Effector CD8-positive, alpha-beta T cell (primary cell): ENCODE results near the gene ERC1.

Source experiments
- DNase-seq: peaks from one replicate; lab custom pipeline; 2025; lab: John Stamatoyannopoulos, UW

The ERC1 gene

DNA sequence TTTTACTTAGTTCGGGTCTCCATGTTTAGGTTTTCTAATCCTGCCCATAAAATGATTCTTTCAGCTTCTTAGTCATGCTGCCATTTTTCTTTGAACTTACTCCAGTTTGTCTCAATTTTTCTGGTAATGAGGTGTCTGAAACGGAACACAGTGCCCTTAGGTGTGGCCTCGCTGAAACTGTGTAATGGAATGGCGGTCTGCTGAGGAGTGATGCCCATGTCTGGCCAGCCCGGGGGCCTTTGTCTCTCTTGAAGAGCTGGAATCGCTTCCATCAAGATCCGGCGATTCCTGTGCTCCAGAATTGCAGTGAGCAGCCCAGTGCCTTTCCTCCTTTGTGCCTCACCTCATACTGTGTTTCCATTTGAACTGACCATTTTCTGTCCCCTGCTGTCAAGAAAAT lies 490.9 kb downstream of the ERC1 start:
- DNase-seq, result no peak

DNA sequence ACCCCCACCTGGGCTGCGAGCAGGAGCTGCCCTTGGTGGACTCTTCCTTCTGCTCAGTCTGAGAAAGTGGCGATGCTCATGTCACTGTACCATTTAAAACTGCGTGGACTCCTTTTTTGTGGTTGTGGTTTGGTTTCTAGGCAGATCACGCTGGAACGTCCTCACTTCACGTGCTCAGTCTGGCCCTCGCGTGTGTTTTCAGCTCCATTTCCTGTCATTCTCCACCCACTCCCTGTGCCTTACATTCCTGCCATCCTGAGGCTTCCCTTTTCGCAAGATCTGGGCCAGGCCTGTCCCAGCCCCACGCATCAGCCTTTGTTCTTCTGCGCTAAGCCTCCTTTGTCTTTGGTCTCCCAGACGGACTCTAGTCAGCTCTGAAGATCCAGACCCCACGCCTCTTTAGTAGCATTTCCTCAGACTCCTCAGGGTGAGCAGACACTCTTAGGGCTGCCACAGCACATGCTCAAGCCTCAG lies 497.9 kb downstream of the ERC1 start:
- DNase-seq, result no peak

GRCh38 chr12:1491983-1492697 lies 501.1 kb downstream of the ERC1 start:
- no peak for DNase-seq

DNA sequence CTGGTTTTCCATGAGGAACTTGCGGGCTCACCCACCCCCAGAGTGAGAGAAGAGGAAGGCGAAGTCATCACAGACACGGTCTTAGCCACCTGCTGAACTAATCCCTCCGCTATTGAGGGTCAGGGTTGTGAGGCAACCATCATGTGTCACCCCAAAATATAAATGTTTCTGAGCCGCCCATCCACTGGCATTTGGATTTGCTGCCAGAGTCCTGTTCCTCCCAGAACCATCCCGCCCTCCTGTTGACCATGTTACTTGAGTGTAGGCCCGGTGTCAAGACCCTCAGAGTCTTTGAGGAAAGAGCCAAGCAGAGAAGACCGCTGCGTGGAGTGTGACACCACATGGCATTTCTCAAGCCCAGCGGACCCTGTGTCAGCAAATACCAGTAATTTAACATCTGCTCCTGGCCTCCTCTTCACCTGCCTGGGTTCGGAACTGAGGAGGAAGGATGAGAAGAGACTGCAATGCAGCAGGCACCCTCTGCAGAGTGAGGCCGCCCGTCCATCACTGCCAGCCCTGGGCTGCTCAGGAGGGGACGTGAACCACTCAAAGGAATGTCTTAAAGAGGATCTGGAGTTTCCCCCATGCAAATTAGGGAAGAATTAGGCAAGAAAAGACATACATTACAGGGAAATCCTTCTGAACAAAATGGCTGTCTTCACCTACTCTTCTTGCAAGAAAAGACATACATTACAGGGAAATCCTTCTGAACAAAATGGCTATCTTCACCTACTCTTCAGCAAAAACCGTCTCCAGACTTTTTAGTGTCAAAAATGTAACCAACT lies 502.9 kb downstream of the ERC1 start:
- DNase-seq, result no peak

DNA sequence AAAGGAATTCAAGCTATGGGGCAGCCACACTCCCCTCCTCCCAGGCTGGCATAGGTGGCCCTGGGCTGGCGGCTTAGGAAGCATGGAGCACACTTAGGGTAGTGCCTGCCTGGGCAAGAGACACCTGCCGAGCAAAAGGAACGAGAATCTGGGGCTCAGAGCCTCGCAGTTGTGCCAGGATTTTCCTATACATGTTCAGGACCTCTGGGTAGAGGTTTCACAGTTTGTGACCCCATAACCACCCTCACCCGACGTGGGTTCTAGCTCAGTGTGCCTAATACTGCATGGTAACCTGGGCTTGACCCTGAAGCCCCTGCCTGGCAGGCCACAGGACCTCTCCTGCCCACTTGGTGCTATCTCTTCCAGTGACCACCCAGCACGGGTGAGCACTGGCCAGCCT lies 503.8 kb downstream of the ERC1 start:
- DNase-seq, result no peak

- DNase-seq, result no peak
Observed at GRCh38 chr12:1496162-1496900, 505.3 kb downstream of the ERC1 start.

DNA sequence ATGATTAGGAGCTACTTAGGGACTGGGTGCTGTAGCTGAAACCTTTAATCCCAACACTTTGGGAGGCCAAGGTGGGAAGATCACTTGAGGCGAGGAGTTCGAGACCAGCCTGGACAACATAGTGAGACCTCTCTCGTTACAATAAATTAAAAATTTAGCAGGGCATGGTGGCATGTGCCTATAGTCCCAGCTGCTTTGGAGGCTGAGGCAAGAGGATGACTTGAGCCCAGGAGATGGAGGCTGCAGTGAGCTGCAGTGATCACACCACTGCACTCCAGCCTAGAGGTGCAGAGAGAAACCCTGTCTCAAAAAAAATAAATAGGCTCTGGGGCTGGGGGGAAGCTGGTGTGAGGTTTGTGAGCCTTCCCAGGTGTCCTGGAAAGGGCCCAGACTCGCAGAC lies 506.1 kb downstream of the ERC1 start:
- DNase-seq, result no peak

DNA sequence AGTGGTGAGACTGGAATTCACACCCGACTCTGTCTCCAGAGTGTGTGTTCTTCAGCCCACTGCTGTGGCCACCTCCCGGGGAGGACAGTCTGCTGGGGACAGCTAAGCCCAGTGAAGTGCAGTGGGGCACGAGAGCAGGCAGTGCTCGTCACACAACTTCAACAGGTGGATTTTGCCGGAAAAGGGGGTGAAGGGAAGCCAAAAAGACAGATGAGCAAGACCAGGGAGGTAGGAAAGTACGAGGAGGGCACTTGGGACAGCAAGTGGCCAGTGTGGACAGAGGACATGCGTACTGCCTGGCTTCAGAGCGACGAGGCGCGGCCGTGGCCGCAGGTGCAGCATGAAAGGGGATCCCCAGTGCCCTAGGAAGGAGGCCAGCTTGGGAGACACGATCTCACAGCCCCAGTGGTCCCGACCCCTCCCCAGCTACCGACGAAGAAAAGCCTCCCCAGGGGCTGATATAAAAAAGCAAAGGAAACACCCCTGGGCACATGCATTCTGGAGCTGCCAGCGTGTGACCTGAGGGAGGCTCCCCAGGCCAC lies 507.2 kb downstream of the ERC1 start:
- no peak for DNase-seq

- DNase-seq, result no peak
Observed at GRCh38 chr12:1499351-1499750, 508.3 kb downstream of the ERC1 start.

DNA sequence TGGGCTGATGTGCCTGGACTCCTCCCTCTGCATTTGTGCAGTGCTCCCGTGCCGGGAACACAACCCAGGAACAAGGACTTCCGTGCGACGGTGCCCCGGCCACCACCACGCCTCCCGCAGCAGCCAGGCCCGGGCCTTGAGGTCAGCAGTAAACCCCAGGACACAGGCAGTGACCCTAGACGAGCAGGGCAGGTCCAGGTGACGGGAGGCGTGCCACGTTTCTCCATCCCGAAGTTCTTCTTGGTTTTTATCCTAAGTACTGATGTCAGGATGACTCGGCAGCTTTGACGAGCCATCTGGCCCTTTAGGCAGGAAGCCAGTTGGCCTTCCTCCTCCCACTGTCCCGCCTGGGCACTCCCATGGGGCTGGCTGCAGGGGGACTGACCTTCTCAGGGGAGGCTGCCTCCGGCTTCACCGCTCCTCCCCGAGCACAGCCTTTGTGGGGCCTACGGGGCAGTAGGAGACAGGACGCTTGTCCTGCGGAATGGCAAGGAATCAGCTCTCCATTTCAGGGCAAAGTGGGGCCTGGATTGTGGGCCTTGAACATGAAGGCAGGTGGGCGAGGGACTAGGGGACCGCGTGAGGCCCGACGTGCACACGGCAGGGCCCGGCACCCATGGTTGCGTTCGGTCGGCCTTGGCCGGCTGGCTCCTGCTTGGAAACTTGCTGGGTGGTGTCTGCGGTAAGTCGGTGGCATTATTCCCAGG lies 509.2 kb downstream of the ERC1 start:
- DNase-seq, result no peak

DNA sequence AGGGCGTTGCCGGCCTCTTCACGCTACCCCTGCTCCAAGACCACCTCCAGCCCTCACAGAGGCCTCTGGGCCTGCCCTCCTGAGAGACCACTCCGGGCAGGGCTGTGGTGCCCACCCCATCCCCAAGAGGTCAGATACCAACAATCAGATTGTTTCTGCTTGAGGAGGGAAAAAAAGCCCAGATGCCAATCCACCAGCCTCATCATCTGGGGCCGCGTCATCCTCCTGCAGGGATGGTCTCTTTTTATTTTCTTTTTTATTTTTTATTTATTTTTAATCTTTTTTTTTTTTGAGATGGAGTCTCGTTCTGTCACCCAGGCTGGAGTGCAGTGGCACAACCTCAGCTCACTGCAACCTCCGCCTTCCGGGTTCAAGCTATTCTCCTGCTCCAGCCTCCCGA lies 510.0 kb downstream of the ERC1 start:
- no peak for DNase-seq

DNA sequence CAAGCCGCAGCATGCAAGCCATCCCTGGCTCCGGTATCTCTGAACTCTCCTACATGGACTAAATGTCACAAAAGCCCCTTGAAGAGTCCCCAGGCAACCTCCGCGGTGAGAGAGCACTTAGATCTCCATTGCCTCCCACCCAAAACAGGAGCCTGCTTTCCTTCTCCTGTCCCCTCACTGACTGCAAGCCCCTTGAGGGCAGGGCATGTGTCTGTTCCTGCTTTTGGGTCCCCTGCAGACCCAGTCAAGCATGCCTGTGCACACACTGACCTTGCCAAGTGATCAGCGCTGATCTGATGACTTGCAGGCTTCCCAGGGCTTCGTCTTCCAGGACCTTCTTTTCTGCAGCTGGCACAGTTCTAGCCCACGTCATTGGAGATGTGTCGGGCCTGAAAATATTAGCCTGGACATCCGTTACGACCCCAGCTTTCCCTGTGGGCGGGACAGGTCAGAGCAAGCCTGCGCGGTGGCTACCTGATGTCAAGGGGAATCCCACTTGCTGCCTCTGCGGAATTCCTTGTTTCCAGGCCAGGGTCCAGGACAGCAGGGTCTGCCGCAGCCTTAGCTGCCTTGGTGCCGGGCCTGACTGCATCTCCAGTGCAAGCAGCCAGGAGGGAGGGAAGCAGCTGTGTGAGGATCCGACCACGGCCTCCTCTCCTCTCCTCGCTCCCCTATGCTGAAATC lies 510.8 kb downstream of the ERC1 start:
- DNase-seq, result no peak

- no peak for DNase-seq
Observed at GRCh38 chr12:1502379-1502720, 511.3 kb downstream of the ERC1 start.

DNA sequence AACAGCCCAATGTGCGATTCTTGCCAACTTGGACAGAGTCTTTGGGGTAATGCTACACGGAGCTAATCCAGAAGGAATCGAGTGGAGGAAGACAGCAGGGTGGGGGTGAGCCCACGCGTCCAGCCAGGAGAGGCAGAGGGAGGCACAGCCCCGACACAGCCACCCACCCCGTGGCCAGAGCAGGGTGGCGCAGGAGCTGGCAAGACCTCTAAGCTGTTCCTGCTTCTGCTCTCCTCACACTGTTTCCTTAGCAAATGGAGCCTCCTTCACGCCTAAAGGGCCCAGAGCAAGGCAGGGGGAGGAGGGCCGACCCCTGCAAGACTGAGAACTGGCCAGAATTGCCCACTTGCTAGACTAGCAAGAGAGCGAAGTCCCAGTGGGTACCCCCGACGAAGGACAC lies 511.8 kb downstream of the ERC1 start:
- no peak for DNase-seq

DNA sequence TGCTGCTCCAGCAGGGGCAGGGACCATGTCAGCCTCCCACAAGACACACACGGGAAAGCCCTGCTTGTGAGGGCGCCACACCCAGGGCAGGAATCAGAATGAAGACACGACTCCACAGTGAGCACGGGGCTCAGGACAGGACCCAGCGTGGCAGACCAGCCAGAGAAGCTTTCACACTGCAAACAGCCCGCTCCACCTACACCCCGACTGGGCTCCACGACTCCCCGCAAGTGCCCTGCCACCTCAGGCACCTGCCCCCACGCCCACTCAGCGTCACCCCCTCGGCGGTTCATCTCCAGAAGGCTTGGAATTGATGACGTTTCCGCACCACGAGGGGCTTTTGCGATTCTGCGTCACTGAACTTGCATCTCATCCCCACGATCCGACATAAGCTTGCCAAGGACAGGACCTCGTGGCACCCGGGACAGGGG lies 512.3 kb downstream of the ERC1 start:
- no peak for DNase-seq

DNA sequence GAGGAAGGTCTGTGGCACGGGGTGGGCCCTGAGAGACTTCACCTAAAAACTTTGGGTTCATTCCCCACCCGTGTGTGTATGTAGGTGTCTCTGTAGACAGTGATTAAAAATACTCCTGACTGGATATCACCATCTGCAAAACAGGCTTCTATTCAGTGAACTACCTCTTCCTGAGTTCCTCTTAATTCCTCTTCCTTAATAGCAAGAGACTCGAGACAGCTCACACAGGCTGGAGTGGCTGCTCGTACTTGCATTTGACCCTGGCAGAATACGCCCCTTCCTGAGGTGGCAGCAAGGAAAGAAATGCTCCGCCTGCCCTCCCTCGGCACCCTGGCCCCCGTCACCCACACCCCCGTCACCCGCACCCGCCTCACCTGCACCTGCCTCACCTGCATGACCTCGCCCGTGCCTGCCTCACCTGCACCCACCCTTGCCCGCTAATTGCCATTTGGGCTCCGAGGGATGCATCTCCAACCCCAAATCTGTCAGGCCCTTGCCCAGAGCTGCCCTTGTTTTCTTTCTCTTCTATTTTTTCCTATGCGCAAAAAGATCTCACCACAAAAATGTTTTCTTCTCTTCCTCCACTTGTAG lies 513.4 kb downstream of the ERC1 start:
- DNase-seq, result no peak

- DNase-seq, result no peak
Observed at GRCh38 chr12:1504895-1505311, 513.9 kb downstream of the ERC1 start.

GRCh38 chr12:1505576-1505975 lies 514.6 kb downstream of the ERC1 start:
- no peak for DNase-seq

GRCh38 chr12:1507308-1507707 lies 516.3 kb downstream of the ERC1 start:
- no peak for DNase-seq

GRCh38 chr12:1509413-1510052 lies 518.5 kb downstream of the ERC1 start:
- no peak for DNase-seq
